Stimulated activated CD8-positive, alpha-beta memory T cell treated with anti-CD3 and anti-CD28 coated beads, Interleukin-7, amount 100 ng/mL, for 4 hours (primary cell): ENCODE data around the gene CTNNA2.

Source experiments
- DNase-seq, 2 donors: peaks; one replicate each; pipeline ENCODE4 v3.0.0-alpha.2; 2020; ENCODE audit warnings: low read depth in 2 of 2

CTNNA2 gene

DNA sequence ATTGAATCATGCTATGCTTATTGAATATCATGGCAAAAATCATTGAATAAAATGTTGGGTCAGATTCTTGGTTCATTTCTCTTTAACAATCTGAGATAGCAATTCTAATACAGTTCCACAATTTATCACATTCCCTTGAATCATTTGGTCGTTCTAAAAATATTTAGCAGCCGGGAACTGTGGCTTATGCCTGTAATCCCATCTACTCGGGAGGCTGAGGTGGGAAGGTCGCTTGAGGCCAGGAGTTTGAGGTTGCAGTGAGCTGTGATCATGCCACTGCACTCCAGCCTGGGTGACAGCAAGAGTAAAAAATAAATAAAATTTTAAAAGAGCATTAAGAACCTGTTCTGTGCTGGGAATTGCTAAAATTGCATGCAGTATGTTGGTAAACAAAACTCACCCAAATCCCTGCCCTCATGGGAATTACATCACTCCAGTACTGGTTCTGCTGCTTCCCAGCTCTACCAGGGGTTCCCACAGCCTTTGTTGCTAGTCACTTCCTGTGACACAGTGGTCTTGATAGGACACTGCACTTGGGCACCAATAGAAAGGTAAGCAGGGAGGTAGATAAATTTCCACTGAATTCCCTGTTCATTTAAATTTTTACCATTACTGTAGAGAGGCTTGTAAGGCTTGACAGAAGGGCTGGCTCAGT, 200.4 kb downstream of the CTNNA2 start:
- DNase-seq: no peak

GRCh38 chr2:79714283-79714682, 201.4 kb downstream of the CTNNA2 start:
- DNase-seq: no peak

- no peak for DNase-seq
These were observed 202.5 kb downstream of the CTNNA2 start for GRCh38 chr2:79715338-79715737.

- no peak for DNase-seq
These were observed 203.4 kb downstream of the CTNNA2 start for GRCh38 chr2:79716266-79716665.

DNA sequence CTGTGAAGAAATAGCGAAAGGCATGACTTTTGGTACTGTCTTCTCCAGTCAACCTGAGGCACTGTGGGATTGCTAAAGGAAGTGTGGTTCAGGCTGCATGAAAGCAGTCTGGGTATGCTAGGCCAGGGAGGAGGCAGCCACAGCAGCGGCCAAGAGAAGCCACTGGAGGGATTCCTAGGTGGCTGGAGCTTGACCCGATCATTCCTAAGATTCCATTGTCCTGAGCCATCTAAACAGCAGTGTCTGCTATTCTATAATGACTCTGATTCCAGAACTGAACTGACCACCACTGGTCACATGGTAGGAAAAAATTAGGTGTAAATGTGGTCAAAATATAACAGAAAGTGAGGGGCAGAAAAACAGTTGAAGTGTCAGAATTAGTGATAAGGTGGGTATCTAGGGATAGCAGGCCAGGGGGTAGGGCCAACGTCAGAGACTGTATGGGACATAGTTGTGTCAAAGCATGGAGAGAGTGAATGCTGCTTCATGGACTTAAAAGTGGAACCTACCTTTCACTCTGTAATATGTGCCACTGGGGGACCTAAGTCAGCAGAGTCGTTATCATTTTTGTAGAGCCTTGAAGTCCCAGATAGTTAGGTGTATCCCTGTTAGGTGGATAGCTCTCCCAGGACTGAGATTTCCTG, 204.6 kb downstream of the CTNNA2 start:
- DNase-seq: no peak

GRCh38 chr2:79721061-79721460, 208.2 kb downstream of the CTNNA2 start:
- no peak for DNase-seq

GRCh38 chr2:79721966-79722365, 209.1 kb downstream of the CTNNA2 start:
- DNase-seq: no peak

GRCh38 chr2:79723830-79724229, 211.0 kb downstream of the CTNNA2 start:
- no peak for DNase-seq

DNA sequence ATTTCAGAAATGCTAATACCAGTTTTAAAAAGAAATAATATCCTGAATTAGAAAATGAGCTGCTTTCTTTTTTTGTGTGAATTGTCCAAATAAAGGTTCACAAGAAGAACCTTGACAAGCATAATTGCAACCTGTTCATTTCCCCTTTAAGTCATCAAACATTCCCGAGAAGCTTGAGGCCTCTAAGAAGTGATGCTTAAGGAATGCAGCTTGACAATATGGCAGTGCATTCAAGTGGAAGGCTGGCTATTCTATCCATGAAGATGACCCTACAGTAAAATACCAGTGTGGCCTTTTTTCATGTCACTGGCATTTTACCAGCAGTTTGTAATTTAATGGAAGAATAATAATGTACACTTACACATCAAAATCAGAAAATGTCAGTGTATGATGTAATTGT, 216.7 kb downstream of the CTNNA2 start:
- no peak for DNase-seq

- no peak for DNase-seq
These were observed 221.7 kb downstream of the CTNNA2 start for GRCh38 chr2:79734518-79734917.

DNA sequence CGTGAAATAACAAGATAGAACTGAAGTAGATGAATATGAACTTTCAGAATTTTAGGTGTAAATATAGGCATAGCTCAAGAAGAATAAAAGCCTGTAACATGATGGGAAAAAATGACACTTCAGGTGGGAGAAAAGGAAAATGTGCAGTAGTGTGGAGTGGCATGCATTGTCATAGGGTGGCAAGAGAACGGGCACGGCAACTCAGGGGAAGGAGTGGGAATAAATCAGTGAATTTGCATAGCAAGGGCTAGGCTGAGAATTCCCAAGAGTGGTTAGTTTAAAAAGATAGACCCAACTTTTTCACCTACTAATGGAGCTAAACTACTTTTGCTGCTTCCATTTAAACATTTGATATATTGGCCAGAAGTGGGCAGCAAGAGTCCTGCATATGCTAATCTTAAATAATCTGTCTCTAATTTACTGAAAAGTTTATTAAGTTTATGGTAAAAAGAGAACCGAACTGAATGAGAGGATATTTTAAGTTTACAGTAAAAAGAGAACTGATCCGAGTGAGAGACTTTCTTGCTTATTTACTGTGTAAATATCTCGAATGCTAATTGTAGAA, 228.1 kb downstream of the CTNNA2 start:
- no peak for DNase-seq

GRCh38 chr2:79750321-79750720, 237.5 kb downstream of the CTNNA2 start:
- DNase-seq: no peak

DNA sequence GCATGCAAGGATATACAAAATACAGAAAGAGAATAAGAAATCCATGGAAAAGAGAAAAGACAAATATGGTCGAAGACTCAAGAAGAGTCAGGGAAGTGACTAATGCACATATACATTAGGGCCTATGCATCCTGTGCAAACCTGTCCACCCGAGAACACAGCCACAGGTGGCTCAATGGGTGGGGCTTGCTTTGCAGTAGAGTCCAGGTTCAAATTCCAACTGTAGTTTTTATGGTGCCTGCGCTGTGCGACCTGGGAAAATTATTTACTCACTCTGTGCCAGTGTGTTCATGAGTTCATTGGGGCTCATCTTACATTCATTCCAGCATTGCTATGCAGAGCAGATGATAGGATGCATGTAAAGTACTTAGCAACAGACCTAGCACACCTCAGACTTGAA, 244.7 kb downstream of the CTNNA2 start:
- DNase-seq: no peak

GRCh38 chr2:79758042-79758441, 245.2 kb downstream of the CTNNA2 start:
- DNase-seq: no peak

GRCh38 chr2:79758749-79759282, 246.0 kb downstream of the CTNNA2 start:
- no peak for DNase-seq

DNA sequence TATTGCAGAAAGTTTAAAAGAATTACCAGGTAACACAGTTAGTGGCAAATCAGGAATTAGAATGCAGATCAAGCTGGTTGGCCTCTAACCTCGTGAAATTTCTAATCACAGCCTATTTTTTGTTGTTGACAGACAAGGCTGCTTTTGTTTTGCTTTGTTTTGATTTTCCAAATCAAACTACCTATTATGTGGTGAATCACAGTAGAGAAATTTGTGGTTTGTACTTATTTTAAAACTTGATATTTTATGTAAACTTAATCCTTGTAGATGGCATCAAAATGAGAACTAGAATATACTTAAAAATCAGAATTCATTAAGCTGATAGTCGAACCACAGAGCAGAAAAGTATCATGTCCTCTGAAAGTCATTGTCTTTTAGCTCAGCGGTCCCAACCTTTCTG, 258.1 kb downstream of the CTNNA2 start:
- no peak for DNase-seq

DNA sequence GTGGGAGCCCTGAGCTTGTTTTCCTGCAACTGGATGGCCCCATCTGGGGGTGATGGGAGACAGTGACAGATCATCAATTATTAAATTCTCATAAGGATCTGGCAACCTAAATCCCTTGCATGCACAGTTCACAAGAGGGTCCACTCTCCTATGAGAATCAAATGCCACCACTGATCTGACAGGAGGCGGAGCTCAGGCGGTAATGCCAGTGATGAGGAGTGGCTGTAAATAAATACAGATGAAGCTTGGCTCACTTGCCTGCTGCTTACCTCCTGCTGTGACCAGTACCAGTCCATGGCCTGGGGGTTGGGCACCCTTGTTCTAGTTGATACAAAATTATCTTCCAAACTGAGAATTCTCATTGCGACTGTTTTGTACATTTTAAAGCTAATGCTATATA, 258.6 kb downstream of the CTNNA2 start:
- DNase-seq: no peak

- no peak for DNase-seq
These were observed 261.2 kb downstream of the CTNNA2 start for GRCh38 chr2:79774016-79774415.

DNA sequence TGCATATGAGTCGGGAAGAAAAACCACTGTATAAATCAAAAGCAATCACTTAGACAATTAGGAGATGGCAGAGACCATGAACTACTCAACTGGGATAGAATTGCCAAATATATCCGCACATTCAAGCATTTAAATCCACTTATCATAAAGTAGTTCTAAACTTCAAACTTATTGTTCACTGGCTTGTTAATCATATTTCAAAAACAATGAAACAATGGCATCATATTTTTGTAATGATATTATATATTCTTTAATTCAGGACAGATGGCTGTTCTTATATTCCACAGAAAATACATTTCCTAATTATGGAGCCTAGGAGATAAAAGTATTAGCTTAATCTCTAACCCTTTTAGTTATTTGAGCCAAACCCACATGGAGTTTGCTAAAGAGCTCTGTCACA, 263.6 kb downstream of the CTNNA2 start:
- no peak for DNase-seq

DNA sequence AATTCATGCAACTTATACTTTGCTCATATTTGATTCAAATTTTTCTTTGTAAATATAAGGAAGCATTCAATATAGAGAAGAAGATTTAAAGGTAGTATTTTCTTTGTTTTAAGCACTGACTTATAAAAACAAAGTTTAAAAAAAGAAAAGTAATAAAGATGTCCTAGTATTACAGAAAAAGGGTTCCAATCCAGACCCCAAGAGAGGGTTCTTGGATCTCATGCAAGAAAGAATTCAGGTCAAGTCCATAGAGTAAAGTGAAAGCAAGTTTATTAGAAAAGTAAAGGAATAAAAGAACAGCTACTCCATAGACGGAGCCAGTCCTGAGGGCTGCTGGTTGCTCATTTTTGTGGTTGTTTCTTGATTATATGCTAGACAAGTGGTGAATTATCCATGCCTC, 267.9 kb downstream of the CTNNA2 start:
- no peak for DNase-seq

DNA sequence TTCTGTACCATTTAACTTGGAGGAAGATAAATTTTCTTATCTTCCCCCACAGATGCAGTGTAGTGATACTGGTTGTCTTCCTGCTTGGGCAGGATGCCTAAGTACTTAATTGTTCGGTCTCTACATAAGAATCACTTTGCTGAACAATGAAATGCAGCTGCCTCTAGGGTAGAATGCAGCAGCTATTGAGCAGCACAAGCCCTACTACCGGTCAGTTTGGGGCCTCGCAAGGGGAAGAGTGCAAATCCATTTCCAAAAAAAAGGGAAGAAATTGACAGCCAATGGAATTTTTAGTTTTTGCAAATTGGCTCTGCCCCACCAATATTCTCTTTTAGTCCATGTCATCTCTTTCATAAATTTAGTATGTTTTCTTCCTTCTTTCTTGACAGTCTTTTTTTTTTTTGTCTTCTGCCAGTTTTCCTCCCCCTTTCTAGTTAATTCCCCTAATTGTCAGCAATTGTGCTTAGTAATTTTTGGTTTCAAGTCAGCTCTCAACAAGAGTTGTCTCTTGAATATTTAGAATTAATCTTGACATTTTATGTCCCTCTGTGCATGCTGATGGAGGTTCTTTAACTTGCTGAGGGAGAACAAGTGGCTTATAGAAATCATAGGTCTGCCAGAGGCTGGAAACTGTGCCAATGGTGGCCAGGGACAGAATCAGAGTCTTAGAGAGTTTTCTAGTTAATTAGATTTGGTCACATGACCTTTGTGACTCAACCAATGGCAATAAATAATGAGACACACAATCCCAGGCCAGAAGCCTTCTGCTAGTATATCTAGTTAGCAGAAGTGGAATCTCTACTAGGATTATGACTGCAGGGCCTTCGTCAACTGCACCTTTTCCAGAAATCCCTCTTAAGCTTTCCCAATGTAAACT, 270.0 kb downstream of the CTNNA2 start:
- DNase-seq: no peak

DNA sequence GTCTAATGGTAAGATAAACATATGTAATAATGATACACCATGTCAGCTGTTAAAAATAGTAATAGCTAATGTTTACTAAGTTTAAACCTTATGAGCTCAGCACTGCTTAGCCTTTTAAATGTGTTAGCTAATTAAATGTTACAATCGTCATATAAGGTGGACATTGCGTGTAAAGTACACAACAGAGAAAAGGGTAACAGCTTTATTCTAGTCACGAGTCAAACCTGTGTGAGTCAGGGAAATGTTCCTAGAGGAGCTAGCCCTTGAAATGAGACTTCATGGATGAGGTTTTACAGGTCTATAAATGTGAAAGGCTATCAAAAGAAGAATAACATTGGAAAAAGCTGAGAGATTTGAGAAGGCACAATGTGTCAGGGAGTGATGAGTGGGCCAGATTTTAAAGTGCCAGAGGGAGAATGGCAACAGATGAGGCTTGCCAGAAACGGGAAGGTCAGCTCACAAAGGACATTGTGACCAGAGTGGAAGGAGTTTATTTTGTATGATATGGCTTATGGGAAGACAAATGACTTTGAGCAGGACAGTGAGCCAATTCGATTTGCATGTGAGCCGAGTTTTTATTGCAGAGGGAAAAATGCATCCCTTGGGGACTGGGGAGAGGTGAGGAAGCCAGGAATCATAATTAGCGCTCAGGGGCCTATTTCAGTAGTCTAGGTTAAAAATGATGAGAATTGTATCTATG, 276.3 kb downstream of the CTNNA2 start:
- no peak for DNase-seq
